Peyer's patch (tissue), 4 donors: Measurements from ENCODE around the gene FCSK. TPM values are rescaled to one million over a fixed set of nuclear protein-coding genes. Genes with fewer than 3 reads are reported as not detected.
A peak's percentile ranks its signal among the peaks of the same experiment; 100 is the strongest.

Experiments
- DNase-seq, 3 donors: peaks; one replicate each; pipeline ENCODE4 v3.0.0-alpha.2; 2017 to 2019
- H3K27ac ChIP-seq, 4 donors: fragments of 200-600 bp; sonication (generic); one replicate each; pipeline ENCODE4 v1.5.1; 2016 to 2019
- H3K27me3 ChIP-seq, 2 donors: fragments of 200-600 bp; sonication (generic); one replicate each; pipeline ENCODE4 v1.5.1; 2019
- H3K36me3 ChIP-seq, 3 donors: fragments of 200-600 bp; sonication (generic); one replicate each; pipeline ENCODE4 v1.5.1; 2016 to 2019
- H3K4me1 ChIP-seq, 4 donors: fragments of 200-600 bp; sonication (generic); one replicate each; pipeline ENCODE4 v1.5.1; 2016 to 2019
- H3K4me3 ChIP-seq, 4 donors: fragments of 200-600 bp; sonication (generic); 1 replicate in 3 of 4; 2 replicates in 1 of 4; pipeline ENCODE4 v1.5.1; 2016 to 2019; ENCODE audit warnings: mild to moderate bottlenecking in 1 of 4
- H3K9me3 ChIP-seq, 4 donors: fragments of 200-600 bp; sonication (generic); one replicate each; pipeline ENCODE4 v1.5.1; 2016 to 2019; ENCODE audit warnings: mild to moderate bottlenecking in 1 of 4
- POLR2A ChIP-seq, 2 donors: fragments of 450-650 bp; IDR thresholded peaks; one replicate each; pipeline ENCODE4 v1.5.1; 2017; ENCODE audit warnings: antibody characterized with exemption in 2 of 2, mild to moderate bottlenecking in 2 of 2, moderate library complexity in 2 of 2
- total RNA-seq, 4 donors: library from RNA; depleted of rRNA; stranded (reverse); fragments of >200 nt; gene quantifications; one replicate each; pipeline ENCODE4 v1.1.0, GENCODE V29; 2016
- TF ChIP-seq, protein P1 (sequence below), 6 experiments: fragments of 450-650 bp in 4 of 6; fragments of 200-600 bp in 2 of 6; sonication (generic) in 1 of 6; IDR thresholded peaks; one replicate each; pipeline ENCODE4 v1.5.1; 2017 to 2019; ENCODE audit warnings: antibody characterized with exemption in 6 of 6, mild to moderate bottlenecking in 3 of 6, moderate library complexity in 1 of 6

The FCSK gene
- total RNA-seq, 4 donors from 2014 or later: 32.2 to 127 (median 52.9) TPM

DNA sequence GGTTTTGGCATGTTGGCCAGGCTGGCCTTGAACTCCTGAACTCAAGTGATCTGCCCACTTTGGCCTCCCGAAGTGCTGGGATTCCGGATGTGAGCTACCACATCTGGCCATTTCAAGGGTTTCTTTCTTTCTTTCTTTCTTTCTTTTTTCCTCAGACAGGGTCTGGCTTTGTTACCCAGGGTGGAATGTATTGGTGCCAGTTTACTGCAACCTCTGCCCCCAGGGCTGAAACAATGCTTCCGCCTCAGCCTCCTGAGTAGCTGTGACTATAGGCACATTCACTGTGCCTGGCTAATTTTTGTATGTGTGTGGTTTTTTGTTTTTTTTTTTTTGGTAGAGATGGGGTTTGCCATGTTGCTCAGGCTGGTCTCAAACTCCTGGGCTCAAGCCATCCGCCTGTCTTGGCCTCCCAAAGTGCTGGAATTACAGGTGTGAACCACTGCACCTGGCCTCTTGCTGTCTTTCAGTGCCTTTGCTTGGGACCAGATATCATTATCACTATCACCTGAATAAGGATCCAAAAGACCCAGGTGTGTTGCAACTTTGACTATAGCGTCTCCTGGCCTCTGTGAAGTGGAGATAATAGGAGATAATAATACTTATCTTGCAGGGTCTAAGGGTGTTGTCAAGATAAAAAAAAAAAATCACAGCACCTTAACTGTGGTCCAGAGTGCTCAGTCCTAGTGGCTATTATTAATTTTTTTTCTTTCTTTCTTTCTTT is 3.2 kb downstream of the FCSK start:
- no peak for DNase-seq
- no peaks in the 10 kb centered on the region for H3K27me3 ChIP-seq
- peaks cover 0 to 1% (median 0%) of the 10 kb centered on the region in 3 donors for H3K36me3 ChIP-seq
- no peak overlapping the region for H3K4me3 ChIP-seq
- TF ChIP-seq, protein P1, sequence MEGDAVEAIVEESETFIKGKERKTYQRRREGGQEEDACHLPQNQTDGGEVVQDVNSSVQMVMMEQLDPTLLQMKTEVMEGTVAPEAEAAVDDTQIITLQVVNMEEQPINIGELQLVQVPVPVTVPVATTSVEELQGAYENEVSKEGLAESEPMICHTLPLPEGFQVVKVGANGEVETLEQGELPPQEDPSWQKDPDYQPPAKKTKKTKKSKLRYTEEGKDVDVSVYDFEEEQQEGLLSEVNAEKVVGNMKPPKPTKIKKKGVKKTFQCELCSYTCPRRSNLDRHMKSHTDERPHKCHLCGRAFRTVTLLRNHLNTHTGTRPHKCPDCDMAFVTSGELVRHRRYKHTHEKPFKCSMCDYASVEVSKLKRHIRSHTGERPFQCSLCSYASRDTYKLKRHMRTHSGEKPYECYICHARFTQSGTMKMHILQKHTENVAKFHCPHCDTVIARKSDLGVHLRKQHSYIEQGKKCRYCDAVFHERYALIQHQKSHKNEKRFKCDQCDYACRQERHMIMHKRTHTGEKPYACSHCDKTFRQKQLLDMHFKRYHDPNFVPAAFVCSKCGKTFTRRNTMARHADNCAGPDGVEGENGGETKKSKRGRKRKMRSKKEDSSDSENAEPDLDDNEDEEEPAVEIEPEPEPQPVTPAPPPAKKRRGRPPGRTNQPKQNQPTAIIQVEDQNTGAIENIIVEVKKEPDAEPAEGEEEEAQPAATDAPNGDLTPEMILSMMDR (IDR thresholded peaks at IDR 0.05): no peak
- no peak for TF ChIP-seq POLR2A (IDR thresholded peaks at IDR 0.05)
- peaks cover 0 to 20% (median 2%) of the 10 kb centered on the region in 4 donors for H3K4me1 ChIP-seq
- no peak overlapping the region for H3K27ac ChIP-seq
- H3K9me3 ChIP-seq: no peaks in the 10 kb centered on the region

DNA sequence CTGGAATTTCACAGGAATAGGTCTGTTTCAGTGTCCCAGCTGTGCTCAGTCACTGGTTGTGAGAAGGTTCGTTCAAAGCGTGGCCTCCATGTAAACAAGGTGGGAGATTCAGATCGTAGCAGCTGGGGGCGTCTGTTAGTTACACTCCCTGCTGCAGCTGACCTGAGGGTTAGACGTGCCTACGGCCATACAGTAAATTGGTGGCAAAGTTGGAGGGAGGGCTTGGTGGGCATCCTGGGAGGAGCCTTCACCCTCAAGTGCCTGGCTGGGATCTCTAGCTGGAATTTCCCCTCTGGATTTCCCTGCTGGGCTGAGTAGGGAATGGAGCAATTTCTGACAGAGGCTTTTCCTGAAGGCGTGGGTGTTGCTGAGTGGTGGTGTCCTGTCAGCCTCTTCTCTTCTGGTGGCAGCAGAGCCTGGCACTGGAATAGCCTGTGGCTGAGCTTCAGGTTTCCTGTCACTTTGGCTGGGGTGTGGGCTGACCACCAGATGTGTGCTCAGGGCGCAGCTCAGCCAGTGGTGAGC is 6.4 kb downstream of the FCSK start:
- Histone ChIP-seq H3K4me3 (no peak overlapping the region), H3K27me3 (no peaks in the 10 kb centered on the region), H3K27ac (peak overlapping the region in 2 of 4 donors; percentile 2 to 19), H3K36me3 (peaks cover 0 to 32% (median 0%) of the 10 kb centered on the region in 3 donors), H3K9me3 (no peaks in the 10 kb centered on the region), H3K4me1 (peaks cover 0 to 8% (median 0%) of the 10 kb centered on the region in 4 donors)
- no peak for TF ChIP-seq POLR2A (IDR thresholded peaks at IDR 0.05)
- TF ChIP-seq, protein P1 (IDR thresholded peaks at IDR 0.05): no peak
- no peak for DNase-seq

DNA sequence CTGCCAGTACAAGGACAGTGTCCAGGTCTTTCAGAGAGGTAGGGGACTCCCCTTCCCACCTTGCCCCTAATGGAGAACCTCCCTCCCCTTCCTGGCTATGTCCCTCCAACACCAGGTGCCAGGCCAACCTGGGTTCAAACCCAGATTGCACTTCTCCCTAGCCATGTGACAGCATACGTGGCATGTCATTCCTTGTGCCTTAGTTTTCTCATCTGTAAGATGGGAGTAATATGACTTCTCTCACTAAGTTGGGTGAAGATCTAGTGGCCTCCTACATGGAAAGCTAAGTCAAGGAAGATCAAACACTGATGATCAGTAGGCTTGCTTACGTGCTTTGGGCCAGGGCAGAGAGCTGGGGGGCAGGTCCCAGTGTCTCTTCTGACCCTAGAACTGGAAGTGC is 8.8 kb downstream of the FCSK start:
- H3K9me3 ChIP-seq: no peaks in the 10 kb centered on the region
- DNase-seq: no peak
- peaks cover 0 to 4% (median 0%) of the 10 kb centered on the region in 4 donors for H3K4me1 ChIP-seq
- H3K27me3 ChIP-seq: no peaks in the 10 kb centered on the region
- H3K27ac ChIP-seq: no peak overlapping the region
- no peak for TF ChIP-seq POLR2A (IDR thresholded peaks at IDR 0.05)
- TF ChIP-seq, protein P1 (IDR thresholded peaks at IDR 0.05): no peak
- peaks cover 0 to 50% (median 0%) of the 10 kb centered on the region in 3 donors for H3K36me3 ChIP-seq
- H3K4me3 ChIP-seq: no peak overlapping the region

DNA sequence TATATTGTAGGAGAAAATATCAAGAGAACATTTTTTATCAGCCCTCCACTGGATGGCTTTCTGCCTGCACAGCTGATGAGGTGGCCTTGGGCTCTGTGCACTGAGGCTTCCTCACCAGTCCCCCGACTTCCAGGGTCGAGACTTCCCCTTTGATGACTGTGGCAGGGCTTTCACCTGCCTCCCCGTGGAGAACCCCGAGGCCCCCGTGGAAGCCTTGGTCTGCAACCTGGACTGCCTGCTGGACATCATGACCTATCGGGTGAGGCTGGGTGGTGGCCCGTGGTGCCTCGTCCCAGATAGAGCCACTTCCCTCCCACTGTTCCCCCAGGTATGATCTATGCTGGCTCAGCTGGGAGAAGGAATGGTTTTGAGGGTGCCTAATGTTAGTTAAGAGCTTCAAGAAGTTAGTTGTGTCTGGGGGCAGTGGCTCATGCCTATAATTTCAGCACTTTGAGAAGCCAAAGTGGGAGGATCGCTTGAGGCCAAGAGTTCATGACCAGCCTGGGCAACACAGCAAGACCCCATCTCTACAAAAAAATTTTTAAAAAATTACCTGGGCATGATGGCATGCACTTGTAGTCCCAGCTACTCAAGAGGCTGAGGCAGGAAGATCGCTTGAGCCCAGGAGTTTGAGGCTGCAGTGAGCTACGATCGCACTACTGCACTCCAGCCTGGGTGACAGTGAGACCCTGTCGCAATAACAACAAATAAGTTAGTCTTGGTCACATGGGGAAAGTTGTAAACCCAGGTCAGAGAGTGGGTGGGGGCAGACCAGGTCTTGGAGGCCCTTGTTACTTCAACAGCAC is 11.8 kb downstream of the FCSK start:
- Histone ChIP-seq H3K36me3 (peaks cover 0 to 60% (median 0%) of the 10 kb centered on the region in 3 donors), H3K9me3 (no peaks in the 10 kb centered on the region), H3K4me1 (no peaks in the 10 kb centered on the region), H3K27me3 (no peaks in the 10 kb centered on the region), H3K4me3 (no peak overlapping the region), H3K27ac (no peak overlapping the region)
- no peak for DNase-seq
- TF ChIP-seq, protein P1 (IDR thresholded peaks at IDR 0.05): no peak
- no peak for TF ChIP-seq POLR2A (IDR thresholded peaks at IDR 0.05)

DNA sequence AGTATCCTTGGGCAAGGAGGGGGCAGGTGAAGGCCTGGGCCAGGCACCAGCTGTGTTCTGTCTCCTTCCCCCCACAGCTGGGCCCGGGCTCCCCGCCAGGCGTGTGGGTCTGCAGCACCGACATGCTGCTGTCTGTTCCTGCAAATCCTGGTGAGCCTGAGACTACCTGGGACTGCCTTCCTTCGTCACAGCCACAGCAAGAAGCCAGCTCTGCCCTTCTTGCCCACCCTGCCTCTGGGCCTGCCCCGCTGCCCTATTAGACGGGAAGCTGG is 12.3 kb downstream of the FCSK start:
- Histone ChIP-seq H3K4me1 (no peaks in the 10 kb centered on the region), H3K27me3 (no peaks in the 10 kb centered on the region), H3K36me3 (peaks cover 0 to 66% (median 0%) of the 10 kb centered on the region in 3 donors), H3K27ac (no peak overlapping the region), H3K4me3 (no peak overlapping the region), H3K9me3 (no peaks in the 10 kb centered on the region)
- TF ChIP-seq, protein P1 (IDR thresholded peaks at IDR 0.05): no peak
- no peak for TF ChIP-seq POLR2A (IDR thresholded peaks at IDR 0.05)
- DNase-seq: no peak
